SK-N-SH (cell line): ENCODE measurements around the gene FOSL1.

Experiments used
- CTCF ChIP-seq: fragments of 200-600 bp; sonication (generic); IDR thresholded peaks from 2 replicates; pipeline ENCODE4 v1.6.1; 2017; ENCODE audit warnings: antibody characterized with exemption, mild to moderate bottlenecking, moderate library complexity
- YY1 ChIP-seq: IDR thresholded peaks from 2 replicates; pipeline ENCODE4 v1.4.0; 2012; ENCODE audit warnings: low read depth, mild to moderate bottlenecking

DNA sequence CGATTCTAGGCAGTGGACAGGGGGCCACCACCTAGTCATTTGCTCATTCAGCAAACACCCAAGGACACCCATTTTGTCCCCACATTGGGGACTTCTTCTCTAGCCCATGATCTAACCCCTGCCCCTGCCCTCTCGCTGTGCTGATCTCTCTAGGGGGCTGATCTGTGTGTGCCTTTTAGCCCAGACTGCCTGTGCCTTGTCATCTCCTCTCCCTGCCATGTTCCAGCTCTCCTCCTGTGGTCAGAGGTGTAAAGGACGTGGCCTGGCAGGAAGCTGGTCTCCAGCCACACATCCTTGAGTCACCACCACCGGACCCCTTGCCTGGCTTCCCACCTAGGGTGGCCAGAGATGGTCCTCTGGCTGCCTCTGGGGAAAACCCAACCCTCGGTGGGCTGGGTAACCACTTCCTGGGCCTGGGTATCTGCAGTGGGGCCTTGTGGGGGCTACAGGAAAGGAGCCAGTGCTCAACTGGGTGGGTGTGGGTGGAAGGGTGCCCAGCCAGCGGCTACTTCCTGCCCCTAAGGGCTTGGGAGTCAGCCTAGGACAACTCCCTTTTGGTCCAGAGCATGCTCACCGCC, 19.3 kb downstream of the FOSL1 start:
- TF ChIP-seq CTCF (no peak), YY1 (no peak)
